Measurements from ENCODE around the gene HSPA9.

The HSPA9 gene

DNA sequence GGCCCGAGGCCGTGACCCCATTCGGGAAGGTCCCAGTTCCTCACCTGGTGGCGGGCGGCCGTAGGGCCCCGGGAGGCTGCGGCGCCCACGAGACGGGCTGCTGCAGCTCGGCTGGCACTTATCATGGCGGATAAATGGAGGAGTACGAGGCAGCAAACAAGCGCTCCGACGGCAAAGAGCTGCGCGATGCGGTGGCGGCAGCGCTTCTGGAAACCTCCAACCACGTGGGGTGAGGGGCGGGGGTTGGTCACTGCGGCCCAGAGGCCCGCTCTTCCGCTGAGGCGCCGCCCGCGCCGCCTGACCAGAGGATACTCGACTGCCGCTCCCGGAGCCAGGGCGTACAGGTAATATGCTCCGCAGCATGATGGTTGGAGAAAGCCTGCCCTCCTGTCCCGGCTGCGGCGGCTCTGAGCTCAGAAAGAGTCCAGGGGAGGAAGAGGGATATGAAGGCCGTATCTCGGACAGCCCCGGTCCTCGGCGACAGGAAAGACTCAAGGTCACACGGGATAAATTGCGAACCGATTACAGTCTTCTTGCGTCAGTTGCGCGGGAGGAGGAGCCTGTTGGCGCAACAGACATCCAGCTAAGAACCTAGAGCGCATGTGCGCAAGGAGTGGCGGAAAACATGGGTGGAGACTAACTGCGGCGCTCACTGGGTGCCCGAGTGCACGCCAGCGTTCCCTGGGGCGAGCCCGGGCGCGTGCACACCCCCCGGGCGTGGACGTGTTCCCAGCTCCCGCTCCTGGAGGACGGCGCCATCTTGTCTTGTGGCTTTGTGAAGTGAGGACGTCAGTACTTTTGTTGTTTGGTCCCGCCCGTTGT, at the start of gene HSPA9:
HSPA9 (minus strand) TSS at position 208 of the 822 bp plus-strand sequence; CDS start at position 125, 83 bp downstream.
- TF ChIP-seq ZNF274 (IDR thresholded peaks at IDR 0.05; ENCODE audit: low read depth, low read length): no peak
- H3K4me3 ChIP-seq (ENCODE audit: low read length): peak within 1 kb of the TSS; percentile 89

DNA sequence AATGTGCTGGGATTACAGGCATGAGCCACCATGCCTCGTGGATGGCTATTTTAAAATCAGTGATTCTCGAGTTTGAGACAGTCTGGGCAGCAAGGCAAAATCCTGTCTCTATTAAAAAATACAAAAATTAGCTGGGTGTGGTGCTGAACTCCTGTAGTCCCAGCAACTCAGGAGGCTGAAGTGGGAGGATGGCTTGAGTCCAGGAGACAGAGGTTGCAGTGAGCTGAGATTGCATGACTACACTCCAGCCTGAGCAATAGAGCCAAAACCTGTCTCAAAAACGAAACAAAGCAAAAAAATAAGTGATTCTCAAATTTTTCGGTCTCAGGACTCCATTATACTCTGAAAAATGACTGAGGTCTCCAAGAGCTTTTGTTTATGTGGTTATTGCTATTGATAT, 47.9 kb upstream of the HSPA9 start:
- H3K4me3 ChIP-seq (ENCODE audit: low read length): no peak overlapping the region
- no peak for TF ChIP-seq ZNF274 (IDR thresholded peaks at IDR 0.05; ENCODE audit: low read depth, low read length)

DNA sequence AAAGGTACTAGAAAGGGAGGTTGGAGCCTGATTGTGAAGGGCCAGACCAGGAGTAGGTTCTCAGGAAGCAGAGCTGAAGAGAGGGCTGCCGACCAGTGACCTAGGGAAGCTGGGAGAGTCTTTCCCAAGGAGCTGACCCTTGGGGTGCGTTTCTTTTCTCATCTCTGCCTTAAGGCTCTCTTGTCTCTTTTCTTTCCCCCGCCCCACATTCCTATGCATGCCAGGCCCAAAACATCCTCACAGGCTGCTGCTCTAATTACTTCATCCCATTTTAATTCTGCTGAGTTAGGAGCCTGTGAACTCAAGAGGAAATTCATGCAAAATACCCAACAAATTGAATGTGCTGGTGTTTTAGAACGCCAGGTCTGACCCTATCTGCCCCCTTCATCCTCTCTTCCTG, 46.9 kb upstream of the HSPA9 start:
- TF ChIP-seq ZNF274 (IDR thresholded peaks at IDR 0.05; ENCODE audit: low read depth, low read length): no peak
- H3K4me3 ChIP-seq (ENCODE audit: low read length): no peak overlapping the region

- H3K4me3 ChIP-seq (ENCODE audit: low read length): no peak overlapping the region
- TF ChIP-seq ZNF274 (IDR thresholded peaks at IDR 0.05; ENCODE audit: low read depth, low read length): no peak
These were observed 45.5 kb upstream of the HSPA9 start for GRCh38 chr5:138620663-138621224.

DNA sequence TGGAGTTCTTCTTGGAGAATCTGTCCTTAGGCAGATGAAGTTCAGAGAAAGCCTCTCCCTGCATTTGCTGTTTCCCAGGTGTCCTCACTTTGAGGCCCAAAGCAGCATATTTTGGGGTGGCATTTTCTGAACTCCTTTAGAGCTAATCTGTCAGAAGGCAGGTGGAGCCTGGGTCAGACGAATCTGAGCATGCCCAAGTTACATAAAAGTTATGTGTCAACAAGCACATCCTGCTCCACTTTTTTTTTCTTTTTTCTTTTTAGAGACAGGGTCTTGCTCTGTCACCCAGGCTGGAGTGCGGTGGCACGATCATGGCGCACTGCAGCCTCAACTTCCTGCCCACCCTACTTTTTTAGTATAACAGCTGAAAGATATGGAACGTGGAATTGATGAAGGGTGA, 41.3 kb upstream of the HSPA9 start:
- no peak for TF ChIP-seq ZNF274 (IDR thresholded peaks at IDR 0.05; ENCODE audit: low read depth, low read length)
- no peak overlapping the region for H3K4me3 ChIP-seq (ENCODE audit: low read length)

DNA sequence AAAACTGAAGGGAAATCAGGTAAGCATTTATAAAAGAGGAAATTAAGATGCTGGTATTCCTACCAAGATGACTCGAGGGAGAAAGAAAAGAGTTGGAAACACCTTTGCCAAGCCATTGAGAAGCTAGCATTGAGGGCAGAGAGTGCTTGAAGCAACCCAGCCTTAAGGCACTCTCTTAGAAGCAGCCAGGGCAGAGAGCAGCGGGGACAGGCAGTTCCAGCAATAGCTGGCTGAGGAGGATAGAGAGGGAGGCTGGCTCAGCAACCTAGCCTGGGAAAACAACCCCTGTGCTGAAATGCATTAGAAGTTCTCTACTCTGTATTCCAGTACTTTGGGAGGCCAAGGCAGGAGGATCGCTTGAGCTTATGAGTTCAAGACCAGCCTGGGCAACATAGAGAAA, 40.3 kb upstream of the HSPA9 start:
- H3K4me3 ChIP-seq (ENCODE audit: low read length): no peak overlapping the region
- no peak for TF ChIP-seq ZNF274 (IDR thresholded peaks at IDR 0.05; ENCODE audit: low read depth, low read length)

DNA sequence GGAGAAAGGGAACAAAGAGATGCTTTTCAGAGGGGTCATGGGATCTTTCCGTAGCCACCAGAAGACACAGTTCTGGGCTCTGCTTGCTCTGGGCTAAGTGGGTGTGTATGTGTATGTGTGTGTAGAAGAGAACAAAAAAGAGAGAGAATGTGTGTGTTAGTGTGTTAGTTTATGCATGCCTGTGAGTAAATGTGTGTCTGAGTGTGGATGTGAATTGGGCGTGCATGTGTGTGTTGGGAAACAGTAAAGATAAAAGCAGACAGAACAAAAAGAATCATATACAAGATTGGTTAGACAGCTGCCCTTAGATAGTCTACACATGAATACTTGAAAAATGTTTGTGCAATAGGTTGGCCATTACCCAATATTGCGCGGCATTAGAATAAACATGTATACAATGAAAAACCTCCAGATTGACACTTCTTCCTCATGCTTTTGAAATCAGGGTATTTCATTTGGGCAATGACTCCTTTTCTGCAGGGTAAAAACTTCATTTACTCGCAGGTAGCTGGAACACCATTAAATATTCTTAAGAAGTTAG, 36.5 kb upstream of the HSPA9 start:
- no peak overlapping the region for H3K4me3 ChIP-seq (ENCODE audit: low read length)
- TF ChIP-seq ZNF274 (IDR thresholded peaks at IDR 0.05; ENCODE audit: low read depth, low read length): no peak

DNA sequence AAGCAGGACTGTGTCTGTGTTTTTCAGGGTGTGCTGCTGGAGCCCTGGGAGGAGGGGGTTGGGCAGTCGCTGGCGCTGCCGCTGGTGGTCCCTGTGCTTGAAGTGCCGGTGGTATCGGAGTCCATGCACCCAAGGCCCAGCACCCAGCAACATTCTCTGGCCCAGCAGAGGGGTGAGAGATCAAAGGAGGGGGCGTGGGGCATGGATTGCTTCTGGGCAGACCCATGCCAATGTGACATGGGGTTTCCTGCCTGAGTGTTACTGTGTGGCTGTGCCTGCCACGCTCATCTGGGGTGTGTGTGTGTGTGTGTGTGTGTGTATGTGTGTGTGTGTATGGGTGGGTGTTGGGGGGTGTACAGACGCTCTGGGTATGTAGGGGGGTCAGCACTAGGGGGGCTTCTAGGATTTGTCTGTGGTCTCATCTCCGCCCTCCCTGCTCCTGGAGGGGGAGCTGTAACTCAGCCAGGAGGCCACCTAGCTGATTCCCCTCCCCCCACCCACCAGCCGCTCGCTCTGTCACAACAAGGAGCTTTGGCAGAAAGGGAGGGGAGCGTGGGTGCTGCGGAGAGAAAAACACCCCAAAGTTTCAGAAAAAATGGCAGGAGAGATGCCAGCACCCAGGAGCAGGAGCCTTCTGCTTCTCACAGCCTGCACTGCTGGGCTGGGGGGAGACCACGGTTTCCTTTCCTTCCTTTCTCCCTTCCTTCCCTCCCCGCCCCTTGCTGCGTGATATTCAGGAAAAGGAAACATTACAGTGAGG, 35.9 kb upstream of the HSPA9 start:
- no peak overlapping the region; the same call in 1 of the 2 replicates for H3K4me3 ChIP-seq (ENCODE audit: low read length)
- TF ChIP-seq ZNF274 (IDR thresholded peaks at IDR 0.05; ENCODE audit: low read depth, low read length): no peak

DNA sequence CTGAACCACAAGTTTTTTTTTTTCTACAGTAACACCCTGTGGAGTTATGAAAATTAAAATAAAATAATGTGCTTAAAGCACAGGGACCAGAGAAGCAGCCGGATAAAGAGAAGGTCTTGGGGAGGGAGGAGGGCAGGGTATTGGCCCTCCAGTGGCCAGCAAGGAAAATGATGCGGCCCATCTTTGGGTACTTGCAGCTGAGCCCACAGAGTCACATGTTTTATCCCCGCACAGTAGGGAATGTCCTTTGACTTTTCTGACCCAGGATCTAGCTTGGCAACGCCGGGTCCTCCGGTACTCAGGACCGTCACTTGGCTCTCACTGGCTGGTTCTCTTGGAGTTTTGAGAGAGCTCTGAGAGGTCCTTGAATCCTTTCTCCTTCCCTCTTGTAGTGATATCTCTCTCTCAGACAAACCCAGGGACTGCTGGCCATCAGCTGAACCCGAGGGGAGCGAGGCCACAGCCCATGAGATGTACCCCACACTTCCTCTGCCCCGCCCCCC, 35.3 kb upstream of the HSPA9 start:
- no peak overlapping the region for H3K4me3 ChIP-seq (ENCODE audit: low read length)
- TF ChIP-seq ZNF274 (IDR thresholded peaks at IDR 0.05; ENCODE audit: low read depth, low read length): no peak

DNA sequence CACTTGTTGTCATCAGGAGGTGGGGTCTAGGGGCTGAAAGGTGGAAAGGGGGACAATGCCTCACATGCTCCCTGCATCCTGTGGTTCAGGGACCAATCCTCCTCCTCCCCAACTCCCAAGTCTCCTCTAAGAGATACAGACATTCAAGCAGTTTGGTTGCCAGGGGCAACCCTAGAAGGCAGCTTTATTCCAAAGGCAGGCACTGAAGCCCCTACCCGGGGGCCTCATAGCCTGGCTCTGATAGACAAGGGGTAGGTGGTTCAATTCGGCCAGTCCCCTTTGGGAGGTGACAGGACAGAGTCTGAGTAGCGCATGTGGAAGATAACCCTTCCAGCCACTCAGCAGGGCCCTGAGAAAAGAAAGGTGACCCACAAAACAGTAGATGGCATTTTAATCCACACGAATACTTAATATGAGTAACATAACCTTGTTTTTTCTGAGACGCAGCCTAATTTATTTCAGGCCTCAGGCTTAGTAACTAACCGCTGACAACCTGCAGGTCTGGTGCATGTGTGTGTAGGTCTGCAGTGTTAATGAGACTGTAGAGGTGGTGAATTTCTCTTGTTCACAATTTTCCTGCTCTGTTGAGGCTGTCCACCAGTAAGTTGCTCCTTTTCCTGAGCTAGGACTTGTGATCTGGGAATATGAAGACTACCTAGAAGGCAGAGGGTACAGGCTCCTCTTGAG, 31.3 kb upstream of the HSPA9 start:
- H3K4me3 ChIP-seq (ENCODE audit: low read length): no peak overlapping the region

GRCh38 chr5:138605254-138605972, 30.2 kb upstream of the HSPA9 start:
- TF ChIP-seq ZNF274 (IDR thresholded peaks at IDR 0.05; ENCODE audit: low read depth, low read length): no peak
- no peak overlapping the region for H3K4me3 ChIP-seq (ENCODE audit: low read length)

More for the DNA sequence above, 31.3 kb upstream of the HSPA9 start:
- TF ChIP-seq ZNF274 (IDR thresholded peaks at IDR 0.05; ENCODE audit: low read depth, low read length): no peak

GRCh38 chr5:138604176-138604785, 29.1 kb upstream of the HSPA9 start:
- no peak overlapping the region for H3K4me3 ChIP-seq (ENCODE audit: low read length)
- no peak for TF ChIP-seq ZNF274 (IDR thresholded peaks at IDR 0.05; ENCODE audit: low read depth, low read length)

Data from GM08714 (cell line).